Measurements from ENCODE around the gene TLE4. TPM values are rescaled to one million over a fixed set of nuclear protein-coding genes. Genes with fewer than 3 reads are reported as not detected.
A peak's percentile ranks its signal among the peaks of the same experiment; 100 is the strongest.

Gene TLE4
- polyA plus RNA-seq, 2 of the 4 experiments (the other 2 are of a cell fraction) = 14.3 to 23.1 TPM

DNA sequence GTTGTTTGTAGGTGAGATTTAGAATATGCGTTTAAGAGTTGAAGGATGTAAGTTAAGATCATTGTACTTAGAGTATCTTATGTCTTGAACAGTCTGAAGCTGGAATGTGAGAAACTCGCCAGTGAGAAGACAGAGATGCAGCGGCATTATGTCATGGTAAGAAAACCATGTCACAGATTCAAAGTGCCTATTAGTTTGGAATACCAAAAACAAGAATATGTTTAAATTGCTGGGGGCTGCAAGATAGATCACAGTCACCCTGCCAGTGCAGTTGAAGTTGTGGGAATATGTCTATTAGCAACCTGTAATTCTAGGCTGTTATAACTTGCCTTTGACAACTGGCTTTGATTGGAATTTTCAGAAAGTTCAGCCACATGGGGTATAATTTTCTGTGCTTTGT is 3.0 kb downstream of the TLE4 start:
- ATAC-seq (no peak), DNase-seq (ENCODE audit: low read depth in 1 of 2, low spot score in 1 of 2) (no peak), FAIRE-seq (no peak)
- TF ChIP-seq FOXS1 (CRISPR knock-in tag; IDR thresholded peaks at IDR 0.05) (no peak), RNF2 (IDR thresholded peaks at IDR 0.05; ENCODE audit: borderline replicate concordance, low read depth) (no peak), RCOR1 (IDR thresholded peaks at IDR 0.05; ENCODE audit: low read depth, low read length) (no peak)
- TF ChIP-seq, protein P1, sequence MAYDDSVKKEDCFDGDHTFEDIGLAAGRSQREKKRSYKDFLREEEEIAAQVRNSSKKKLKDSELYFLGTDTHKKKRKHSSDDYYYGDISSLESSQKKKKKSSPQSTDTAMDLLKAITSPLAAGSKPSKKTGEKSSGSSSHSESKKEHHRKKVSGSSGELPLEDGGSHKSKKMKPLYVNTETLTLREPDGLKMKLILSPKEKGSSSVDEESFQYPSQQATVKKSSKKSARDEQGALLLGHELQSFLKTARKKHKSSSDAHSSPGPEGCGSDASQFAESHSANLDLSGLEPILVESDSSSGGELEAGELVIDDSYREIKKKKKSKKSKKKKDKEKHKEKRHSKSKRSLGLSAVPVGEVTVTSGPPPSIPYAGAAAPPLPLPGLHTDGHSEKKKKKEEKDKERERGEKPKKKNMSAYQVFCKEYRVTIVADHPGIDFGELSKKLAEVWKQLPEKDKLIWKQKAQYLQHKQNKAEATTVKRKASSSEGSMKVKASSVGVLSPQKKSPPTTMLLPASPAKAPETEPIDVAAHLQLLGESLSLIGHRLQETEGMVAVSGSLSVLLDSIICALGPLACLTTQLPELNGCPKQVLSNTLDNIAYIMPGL (CRISPR knock-in tag; IDR thresholded peaks at IDR 0.05; ENCODE audit: borderline replicate concordance) = no peak
- CTCF ChIA-PET = interaction anchor here (1.3 kb wide), 1 partner anchor 10 kb away, joined by 3 read pairs; no protein-coding TSS in a partner anchor
- peaks cover 8% of the 10 kb centered on the region; the same call in 2 of the 3 replicates for H3K4me1 ChIP-seq
- POLR2A ChIA-PET = no interaction called here
- no peaks in the 10 kb centered on the region for H3K9me3 ChIP-seq
- no peak overlapping the region for H3K4me3 ChIP-seq
- no peak overlapping the region for H3K27ac ChIP-seq
- H3K4me2 ChIP-seq = peak overlapping the region; percentile 82
- WGBS (ENCODE audit: missing lambda C conversion rate) = 92% methylated on average over 3 of the region's 3 CpGs

DNA sequence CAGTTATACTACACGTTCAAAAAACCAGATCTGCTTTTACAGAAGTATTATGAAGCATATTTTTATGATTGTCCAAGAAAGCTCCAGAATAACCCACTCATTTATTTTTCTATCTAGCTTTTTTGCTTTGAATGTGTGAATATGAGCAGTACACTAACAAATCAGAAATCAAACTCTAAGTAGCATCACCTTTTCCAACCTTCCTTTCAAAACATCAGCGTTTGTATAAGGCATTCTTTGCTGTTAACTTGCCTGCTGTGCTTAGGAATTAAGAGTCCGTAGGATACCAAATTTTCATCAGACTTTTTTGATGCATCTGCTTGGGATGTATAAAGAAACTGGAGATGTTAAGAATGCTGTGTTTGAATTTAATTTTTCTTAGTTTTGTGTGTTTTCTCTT is 3.8 kb downstream of the TLE4 start:
- DNase-seq (ENCODE audit: low read depth in 1 of 2, low spot score in 1 of 2) = no peak
- ChIA-PET POLR2A (no interaction called here), CTCF (no interaction called here)
- WGBS (ENCODE audit: missing lambda C conversion rate) = 70% methylated on average over 3 of the region's 3 CpGs
- H3K4me1 ChIP-seq = peaks cover 8% of the 10 kb centered on the region; the same call in 2 of the 3 replicates
- no peak overlapping the region for H3K4me2 ChIP-seq
- no peak overlapping the region for H3K4me3 ChIP-seq
- no peak for ATAC-seq
- no peak overlapping the region for H3K27ac ChIP-seq
- TF ChIP-seq, protein P2, sequence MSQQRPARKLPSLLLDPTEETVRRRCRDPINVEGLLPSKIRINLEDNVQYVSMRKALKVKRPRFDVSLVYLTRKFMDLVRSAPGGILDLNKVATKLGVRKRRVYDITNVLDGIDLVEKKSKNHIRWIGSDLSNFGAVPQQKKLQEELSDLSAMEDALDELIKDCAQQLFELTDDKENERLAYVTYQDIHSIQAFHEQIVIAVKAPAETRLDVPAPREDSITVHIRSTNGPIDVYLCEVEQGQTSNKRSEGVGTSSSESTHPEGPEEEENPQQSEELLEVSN (IDR thresholded peaks at IDR 0.05; ENCODE audit: borderline replicate concordance, low read depth) = no peak
- TF ChIP-seq BHLHE40 (IDR thresholded peaks at IDR 0.05; ENCODE audit: low read depth, low read length) (no peak), MAFK (IDR thresholded peaks at IDR 0.05; ENCODE audit: partially characterized antibody) (no peak), FOXS1 (CRISPR knock-in tag; IDR thresholded peaks at IDR 0.05) (no peak), ZNF302 (CRISPR knock-in tag; IDR thresholded peaks at IDR 0.05) (no peak), RAD21 (conservative IDR thresholded peaks at IDR 0.05 in 1 of 2, IDR thresholded peaks at IDR 0.05 in 1 of 2) (no peak), NR3C1 (IDR thresholded peaks at IDR 0.05) (no peak), SMC3 (IDR thresholded peaks at IDR 0.05) (no peak), HOXA7 (CRISPR knock-in tag; IDR thresholded peaks at IDR 0.05) (no peak), HOXB5 (CRISPR knock-in tag; IDR thresholded peaks at IDR 0.05) (no peak), HDAC2 (IDR thresholded peaks at IDR 0.05) (no peak), HOXB13 (CRISPR knock-in tag; IDR thresholded peaks at IDR 0.05; ENCODE audit: low read depth) (no peak), POLR2A (IDR thresholded peaks at IDR 0.05; ENCODE audit: low read length) (no peak), FOSL2 (IDR thresholded peaks at IDR 0.05) (no peak), FOSL2 (CRISPR knock-in tag; IDR thresholded peaks at IDR 0.05) (no peak), PHF8 (IDR thresholded peaks at IDR 0.05; ENCODE audit: borderline replicate concordance, low read depth) (no peak)
- TF ChIP-seq, protein P3, sequence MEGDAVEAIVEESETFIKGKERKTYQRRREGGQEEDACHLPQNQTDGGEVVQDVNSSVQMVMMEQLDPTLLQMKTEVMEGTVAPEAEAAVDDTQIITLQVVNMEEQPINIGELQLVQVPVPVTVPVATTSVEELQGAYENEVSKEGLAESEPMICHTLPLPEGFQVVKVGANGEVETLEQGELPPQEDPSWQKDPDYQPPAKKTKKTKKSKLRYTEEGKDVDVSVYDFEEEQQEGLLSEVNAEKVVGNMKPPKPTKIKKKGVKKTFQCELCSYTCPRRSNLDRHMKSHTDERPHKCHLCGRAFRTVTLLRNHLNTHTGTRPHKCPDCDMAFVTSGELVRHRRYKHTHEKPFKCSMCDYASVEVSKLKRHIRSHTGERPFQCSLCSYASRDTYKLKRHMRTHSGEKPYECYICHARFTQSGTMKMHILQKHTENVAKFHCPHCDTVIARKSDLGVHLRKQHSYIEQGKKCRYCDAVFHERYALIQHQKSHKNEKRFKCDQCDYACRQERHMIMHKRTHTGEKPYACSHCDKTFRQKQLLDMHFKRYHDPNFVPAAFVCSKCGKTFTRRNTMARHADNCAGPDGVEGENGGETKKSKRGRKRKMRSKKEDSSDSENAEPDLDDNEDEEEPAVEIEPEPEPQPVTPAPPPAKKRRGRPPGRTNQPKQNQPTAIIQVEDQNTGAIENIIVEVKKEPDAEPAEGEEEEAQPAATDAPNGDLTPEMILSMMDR (IDR thresholded peaks at IDR 0.05) = no peak
- TF ChIP-seq, protein P4, sequence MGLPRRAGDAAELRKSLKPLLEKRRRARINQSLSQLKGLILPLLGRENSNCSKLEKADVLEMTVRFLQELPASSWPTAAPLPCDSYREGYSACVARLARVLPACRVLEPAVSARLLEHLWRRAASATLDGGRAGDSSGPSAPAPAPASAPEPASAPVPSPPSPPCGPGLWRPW (IDR thresholded peaks at IDR 0.05) = no peak
- FAIRE-seq = peak; percentile 13
- no peaks in the 10 kb centered on the region for H3K9me3 ChIP-seq

Measured in A549 (cell line).